Superior temporal gyrus (tissue), 1 donor: Measurements from ENCODE around the gene MIPOL1.

Source experiments
- DNase-seq: peaks from one replicate; pipeline ENCODE4 v3.0.0-alpha.2; 2016; ENCODE audit errors: extremely low spot score

The MIPOL1 gene

DNA sequence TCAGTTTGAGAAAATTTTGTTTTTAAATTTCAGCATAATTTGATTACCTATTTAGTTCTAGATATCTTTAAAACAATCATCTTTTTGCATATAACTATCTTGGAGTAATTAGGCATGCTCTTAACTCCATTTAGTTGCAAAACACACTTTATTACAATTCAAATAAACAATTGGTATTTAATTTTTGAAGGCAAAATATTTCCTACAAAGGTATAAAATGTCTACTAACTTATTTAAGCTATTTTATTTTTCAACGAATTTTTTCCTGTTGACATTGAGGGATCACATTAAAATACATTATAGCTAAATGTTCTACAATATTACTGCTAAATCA, 389.0 kb downstream of the MIPOL1 start:
- no peak for DNase-seq

DNA sequence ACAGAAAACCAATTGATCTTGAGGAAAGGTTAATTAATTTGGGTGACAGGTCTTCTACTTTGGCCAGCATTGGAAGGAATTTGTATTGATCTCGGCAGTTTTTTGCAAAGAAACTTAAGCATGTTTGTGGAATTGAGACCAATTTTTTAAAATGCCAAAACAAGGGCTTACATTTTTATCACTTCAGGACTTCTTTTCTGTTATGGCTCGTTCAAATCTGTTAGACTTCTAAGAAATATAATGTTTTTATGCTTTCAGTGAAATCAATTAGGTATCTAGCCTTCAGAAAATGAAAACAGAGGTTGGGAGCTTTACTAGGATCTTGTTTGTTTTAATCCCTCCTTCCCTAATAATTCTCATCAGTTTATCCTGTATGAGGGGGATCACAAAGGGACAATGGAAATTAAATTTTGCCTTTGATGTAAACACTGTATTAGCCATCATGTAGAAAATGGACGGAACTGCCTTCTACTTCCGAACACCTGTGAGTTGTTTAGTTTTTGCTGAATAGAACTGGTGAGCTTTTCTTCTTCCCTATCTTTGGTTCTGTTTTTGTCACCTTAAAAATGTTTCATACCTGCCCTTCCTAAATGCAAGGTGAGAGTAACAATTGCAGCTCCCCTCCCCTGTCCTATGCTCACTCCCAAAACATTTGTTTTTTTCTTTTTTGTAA, 389.5 kb downstream of the MIPOL1 start:
- DNase-seq: no peak

DNA sequence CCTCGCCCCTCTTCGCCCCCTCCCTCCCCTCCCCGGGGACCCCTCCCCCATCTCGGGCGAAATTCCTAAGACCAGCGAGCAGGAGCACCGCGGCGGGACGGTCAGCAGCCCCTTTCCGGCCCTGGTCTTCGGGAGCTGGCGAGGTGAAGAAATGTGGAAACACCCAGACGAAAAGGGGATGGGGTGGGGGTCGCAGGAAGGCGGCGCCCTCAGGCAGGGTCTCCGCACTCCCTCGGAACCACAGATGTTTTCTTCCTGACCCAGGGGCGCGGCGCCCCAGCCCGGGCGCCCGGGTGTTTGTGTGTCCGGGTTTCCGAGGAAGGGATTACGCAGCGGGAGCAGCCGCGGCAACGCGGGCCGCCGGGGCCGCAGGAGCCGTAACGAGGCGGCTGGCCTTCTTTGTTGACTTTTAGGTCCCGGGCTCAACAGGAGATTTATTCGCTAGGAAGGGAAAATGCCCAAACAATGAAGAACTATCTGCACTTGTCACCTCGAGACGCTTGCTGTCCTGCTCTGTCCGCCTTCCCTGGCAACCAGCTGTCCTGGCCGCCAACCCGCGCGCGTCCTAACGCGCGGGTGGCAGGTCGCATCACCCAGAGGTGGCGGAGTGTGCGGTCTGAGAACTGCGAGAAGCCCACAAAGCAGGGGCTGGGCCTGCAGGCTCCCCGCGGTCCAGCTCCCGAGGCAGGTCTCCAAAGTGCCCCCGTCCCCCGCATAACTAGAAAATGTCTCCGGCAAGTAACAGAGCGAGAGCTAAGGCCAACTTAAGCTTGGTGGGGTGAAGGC, 390.3 kb downstream of the MIPOL1 start:
- no peak for DNase-seq

DNA sequence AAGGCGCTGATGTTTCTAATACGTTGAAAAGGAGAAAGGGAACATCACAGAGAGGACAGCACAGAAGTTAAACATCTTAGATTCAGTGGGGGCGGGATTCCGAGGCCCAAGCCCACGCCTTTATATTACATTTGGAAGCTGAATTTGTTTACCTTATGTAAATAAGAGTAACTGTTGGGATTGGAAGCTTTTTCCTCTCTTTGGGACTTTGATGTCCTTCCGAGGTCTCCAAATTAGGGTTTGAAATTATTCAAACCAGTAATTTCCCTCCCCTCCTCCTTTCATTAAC, 390.9 kb downstream of the MIPOL1 start:
- DNase-seq: no peak

DNA sequence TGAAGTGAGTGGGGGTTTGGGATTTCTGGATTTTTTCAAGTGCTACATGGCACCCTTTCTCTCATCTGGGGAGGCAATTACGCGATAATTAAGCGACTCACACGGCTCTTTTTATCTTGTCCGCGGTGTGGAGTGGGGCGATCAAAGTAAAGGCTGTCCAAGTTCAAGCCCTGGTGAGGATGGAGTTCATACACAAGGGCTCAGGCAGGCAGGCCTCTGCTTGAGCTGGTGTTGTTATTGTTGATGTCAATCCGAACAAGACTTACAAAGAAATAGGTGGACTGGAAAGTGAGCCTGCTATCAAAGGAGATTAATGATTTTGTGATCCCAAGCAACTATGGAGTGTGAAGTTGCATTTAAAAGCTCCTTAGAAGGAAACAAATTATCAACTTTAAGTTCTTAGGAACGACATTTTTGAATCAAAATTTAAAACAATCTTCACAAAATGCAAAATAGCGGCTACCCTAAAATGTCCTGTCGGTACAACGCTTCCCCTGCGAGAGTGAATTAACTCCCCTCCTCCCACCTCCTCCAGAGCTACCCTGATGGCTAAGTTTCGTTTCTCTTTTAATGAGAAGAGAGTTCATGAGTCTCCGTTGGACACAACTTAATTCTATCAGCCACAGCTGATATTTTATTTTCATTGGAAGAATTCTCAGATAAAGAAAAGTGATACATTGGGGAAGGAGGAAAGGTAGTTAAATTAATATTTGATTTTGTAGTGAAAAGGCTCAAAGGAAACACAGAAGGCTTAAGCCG, 391.4 kb downstream of the MIPOL1 start:
- DNase-seq: no peak

DNA sequence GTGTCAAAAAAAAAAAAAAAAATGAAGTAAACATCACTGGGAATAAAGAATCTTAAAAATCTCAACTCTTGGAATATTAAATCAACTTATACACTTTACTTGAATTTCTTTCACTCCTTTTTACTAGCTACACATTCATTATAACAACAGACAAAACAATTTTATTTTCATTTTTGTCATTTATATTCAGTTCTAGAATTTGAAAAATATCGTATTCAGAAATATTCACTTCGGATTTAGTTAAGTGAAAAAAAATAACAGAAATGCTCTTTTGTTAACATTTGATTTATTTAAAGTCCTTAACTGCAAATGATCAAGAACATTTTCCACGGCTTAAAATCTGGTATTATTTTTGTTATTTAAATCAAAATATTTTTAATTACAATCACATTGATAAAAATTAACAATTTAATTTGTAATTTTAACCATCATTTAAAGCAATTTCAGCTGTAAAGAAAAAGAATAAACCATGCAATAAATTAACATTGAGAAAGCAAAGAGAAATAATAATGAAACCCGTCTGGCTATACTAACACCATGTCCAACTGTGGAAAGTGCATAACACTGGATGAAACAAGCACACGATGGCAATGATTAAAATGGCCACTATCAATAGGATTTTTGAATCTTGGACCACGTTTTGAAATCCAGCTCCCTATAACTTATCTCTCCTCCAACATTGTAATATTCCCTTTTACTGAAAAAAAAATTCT, 392.1 kb downstream of the MIPOL1 start:
- DNase-seq: no peak

DNA sequence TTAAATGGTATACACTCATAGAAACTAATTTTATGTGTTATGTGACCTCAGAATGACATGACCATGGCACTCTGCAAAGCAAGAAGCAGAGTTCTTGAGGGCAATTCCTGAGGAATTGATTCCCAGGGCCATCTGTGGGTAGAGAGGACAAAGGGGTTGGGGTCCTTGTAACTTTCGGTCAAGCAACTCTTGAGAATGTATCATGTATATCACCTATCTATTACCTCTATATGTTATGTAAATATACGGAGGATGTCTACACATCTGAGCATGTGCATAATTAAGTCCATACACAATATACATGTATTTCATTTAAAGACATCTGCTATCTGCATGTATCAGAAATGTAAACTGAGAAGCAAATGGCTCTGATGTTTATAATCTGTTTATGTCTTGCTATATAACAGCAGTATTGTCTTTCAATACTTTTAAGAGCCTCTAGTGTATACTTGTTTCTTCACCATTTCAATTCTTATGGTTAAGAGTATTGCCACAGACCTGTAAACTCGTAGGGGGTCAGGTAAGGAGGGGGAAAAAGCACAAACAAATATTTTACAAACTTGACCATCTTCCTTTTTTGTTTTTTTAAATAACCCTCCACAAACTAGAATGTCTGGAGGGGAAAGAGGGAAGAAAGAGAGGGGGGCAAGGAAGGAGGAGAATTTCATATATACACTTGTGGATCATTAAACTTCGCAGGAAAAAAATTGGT, 392.8 kb downstream of the MIPOL1 start:
- no peak for DNase-seq

DNA sequence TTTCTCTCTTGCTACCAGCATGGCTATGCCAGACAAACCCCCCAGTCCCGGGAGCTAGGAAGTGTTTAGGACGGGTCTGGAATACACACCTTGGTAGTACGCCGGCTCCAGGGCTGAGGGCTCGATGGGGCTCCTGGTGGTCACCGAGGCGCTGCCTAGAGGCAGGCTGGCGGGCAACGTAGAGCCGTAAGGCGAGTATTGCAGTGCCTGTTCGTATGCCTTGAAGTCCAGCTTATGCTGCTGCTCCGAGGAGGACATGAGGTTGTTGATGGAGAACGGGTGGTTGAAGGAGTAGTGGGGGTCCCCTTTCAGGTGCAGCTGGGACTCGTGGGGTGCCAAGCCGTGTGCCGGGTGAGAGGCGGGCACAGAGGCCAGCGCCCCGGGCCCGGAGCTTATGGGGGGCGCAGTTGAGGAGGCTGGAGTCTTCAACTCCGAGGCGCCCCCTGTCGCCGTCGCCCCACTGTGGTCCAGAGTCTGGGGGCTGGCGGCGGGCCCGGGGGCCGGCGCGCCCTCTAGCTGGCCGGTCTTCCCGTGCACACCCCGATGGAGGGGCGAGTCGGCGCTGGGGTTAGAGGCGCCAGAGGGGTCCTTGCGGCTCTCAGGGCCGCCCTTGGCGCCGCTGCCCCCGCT, 393.7 kb downstream of the MIPOL1 start:
- DNase-seq: no peak

DNA sequence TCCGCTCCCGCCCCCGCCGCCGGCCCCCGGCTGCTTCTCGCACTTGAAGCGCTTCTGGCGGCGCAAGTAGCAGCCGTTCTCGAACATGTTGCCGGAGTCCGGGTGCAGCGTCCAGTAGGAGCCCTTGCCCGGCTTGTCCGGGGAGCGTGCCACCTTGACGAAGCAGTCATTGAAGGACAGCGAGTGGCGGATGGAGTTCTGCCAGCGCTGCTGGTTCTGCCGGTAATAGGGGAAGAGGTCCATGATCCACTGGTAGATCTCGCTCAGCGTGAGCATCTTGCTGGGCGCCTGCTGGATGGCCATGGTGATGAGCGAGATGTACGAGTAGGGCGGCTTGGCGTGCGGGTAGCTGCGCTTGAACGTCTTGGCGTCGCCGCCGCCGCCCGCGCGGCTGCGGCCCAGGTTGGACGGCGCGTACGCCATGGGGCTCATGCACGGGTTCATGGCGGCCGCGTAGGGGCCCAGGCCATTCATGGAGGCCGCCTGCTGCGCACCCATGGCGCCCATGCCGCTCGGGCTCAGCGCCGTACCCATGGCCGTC, 394.3 kb downstream of the MIPOL1 start:
- DNase-seq: no peak

DNA sequence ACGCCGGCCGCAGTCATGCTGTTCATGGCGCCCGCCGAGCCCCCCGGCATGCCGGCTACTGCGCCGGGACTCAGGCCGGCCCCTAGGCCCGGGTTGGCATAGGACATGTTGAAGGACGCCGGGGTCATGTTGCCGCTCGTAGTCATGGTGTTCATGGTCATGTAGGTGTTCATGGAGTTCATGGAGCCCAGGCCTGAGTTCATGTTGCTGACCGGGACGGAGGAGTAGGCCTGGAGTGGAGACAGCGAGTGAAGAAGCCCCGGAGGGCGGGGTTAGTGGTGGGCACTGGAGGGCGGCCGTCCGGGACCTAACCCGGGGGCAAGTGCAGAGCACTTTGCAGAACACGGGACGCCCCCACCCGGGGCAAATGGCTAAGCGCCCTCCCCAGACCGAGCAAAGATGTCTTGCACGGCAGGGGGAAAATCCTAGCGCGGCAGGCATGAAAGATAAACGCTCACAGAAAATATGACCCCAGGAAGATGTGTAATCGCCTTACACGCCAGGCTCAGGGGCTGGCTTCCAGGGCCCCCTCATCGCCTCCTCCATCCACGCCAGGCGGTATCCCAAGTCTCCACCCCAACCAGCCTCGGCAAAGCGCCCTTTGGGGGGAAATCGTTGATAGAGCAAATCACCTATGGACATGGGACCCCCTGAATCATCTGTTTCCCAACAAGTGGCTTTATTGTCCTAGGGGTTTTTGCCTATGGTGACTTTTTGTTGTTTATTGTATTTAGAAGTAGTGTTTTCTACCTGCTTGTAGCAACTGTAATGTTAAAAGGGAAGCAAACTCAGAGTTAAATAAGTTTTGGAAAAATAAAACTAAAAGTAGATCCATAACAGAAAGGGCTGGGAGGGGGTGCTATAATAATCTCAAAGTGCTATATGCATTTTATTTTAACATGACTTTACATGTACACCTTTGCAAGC, 395.0 kb downstream of the MIPOL1 start:
- DNase-seq: no peak

DNA sequence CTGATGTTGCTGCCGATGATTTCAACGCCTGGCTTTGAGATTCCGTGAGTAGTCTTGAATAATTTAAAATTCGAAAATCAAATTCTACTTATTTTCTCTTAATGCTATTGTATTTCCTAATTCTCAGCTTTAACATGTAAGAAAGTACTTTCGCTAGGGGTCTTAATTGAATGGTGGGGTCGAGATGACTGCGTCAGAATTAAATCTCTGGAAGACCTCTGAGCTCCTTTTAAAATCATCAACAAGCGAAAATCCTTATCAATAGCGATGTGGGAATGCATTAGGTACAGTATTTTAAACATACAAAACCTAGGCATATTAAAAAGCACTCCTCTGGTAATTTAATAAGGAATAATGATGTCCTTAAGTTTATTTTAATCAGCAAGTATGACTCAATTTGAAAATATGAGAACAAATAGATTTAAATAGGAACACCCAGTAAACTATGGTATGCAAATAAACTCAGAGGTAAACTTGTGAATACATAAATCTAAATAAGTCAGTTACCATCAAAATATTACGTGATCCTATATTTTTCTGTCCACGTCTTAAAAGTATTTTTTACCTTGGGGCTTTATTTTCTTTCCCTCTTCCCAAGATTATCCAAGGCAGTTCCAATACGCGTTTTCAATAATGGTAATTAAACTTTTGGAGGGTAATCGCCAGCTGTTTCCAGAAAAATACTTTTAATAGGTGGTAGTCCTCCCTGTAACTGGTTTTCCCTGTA, 395.9 kb downstream of the MIPOL1 start:
- no peak for DNase-seq

DNA sequence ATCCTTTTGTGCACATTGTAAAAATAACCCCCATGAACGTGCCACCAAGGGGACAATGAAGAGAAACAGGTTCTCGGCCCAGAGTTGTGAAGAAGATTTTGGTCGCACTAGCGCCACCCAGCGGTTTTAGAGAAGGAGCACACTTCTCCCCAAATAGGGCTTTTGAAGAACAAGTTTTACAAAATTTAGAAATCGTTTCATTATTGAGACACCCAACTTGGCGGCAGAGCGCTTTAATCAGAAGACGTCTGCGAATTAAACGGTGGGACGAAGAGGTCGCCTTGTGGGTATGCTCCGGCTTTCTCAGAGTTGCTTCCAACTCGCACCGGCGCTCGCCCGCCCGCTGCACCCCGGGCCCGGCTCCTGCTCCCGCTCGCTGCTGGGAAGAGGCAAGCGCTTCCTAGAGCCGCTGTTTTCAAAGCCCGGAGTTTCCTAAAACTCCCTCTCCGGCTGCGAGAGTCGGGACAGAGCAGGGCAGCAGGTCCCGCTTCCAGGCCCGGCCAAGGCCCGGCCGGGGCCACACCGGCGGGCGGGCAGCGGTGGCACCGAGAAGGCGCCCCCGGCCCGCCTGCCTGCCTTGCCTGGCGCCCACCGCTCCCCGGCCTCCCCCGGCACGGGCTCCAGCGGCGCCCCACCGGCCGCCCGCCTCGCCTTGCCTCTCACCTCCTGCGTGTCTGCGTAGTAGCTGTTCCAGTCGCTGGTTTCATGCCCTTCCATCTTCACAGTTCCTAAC, 396.7 kb downstream of the MIPOL1 start:
- DNase-seq: peak; percentile 54

DNA sequence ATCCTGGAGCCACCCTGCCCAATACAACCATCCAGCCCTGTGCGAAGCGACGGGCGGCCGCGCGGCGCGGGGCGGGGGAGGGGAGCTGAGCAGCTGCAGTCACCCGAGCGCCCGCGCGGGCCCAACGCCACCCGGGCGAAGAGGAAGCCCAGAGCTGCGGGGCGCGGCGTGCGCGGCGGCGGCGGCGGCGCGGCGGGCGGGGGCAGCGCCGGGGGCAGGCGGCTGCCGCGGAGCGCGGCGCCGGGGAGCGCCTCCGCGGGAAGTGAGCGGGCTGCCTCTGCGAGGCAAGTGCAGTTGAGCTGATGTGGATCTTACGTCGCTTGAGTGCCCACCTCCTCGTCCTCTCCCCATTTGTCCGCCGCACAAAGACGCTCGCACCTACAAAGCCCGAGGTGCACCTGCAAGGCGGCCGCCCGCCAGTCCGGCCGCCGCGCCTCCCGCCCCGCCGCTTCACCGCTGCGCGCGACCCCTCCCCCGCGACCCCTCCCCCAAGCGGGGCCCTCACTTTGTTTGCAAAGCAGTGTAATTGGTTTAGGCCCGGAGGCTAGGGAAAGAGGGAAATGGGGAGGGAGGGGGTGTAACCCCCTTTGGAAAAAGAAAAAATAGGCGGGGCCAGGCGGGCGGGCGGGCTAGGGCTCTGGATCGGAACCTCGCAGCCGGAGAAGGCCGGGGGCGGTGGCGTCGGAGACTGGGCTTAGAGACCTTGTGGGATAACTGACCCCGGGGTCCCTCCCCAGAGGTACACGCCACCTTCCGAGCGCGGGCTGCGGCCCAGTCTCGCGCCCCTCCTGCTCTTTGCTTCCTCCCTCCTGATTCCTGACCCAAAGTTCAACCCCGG, 397.5 kb downstream of the MIPOL1 start, which contains the start of the genes FOXA1 and TTC6:
TSS of gene FOXA1 (minus strand) at position 279 of the 838 bp plus-strand sequence. CDS start at position 2, 277 bp downstream.
TSS of gene TTC6 (plus strand) at position 659 of the 838 bp plus-strand sequence. CDS start 26,436 bp downstream, outside the sequence.
- DNase-seq: no peak

DNA sequence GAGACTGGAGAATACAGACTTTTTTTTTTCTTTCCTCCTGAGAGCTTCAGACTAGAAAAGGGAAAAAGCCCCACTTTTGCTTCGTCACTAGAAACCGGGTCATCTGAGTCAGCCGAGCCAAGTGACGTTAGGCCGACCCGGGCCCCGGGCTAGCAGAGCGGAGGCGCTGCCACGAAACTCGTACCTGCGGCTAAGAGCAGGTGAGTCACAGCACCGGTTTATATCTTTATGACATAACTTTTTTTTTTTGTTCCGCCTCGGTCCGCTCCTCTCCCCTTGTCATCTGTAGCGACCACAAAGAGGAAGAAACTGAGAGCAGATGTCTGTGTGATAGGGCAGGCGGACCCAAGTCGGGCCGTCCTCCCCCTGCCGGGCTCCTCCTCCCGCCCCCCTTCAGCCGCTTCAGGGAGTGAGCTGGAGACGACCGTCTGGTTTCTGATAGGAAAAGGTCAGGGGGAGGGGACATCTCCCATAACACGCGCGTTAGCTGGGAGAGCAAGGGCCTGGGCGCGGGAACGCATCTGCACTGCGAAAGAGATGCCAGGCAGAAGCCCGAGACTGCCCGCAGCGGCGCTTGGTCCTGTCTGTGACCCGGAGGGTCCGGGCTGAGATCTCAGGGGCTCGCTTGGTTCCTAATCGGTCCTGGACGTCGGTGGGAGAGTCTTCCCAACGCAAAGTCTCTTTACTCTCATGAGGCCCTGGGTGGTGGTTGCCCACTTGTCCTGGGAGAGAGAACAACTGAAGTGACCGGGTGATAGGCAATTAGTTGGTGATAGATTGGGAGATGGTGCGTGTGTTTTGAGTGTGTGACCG, 398.3 kb downstream of the MIPOL1 start:
- no peak for DNase-seq

DNA sequence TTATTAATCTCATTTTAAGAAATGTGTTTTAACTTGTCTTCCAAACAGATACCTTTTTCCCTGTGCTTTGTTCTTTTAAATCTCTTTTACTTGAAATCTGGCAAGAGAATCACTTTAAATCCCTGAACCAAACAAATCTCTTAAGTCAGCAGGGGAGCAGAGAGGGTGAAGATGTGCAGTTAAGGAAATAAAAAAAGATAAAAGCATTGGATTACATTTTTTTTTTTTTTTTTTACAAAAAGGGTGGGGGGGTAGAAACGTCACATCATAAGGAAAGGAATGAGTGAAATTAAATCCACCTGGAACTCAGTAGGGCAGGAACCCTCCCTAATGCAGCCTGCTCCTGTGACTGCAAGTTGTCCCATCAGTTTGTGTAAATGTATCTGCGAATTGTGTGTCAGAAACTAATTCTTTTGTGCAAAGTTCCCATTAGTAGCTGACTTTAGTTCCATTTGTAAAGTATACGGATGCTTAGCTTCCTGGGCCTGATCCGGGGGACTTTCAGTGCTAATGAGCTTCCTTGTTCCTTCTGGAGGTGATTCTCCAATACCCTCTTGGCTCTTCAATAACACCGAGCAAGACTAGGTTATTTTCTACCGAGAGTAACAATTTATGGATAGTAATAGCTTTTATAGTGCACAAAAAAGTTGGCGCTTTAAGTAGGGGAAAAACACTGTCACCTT, 399.2 kb downstream of the MIPOL1 start:
- DNase-seq: no peak

DNA sequence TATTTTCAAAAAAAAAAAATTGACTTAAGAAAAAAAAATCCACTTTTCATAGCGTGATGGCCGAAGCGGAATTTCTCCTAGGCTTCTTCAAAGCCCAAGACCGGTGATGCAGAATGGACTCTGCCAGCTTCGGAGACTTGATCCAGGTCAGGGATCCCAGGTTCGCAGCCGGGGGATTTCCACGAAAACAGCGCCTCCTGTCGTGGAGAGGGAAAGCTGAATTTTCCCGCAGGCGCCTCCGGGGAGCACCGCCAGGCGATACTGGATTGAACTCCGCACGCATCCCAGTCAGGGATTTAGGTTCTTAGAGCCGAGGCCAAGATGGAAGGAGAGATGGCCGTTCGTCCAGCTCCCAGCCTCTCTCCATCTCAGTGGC, 399.8 kb downstream of the MIPOL1 start:
- DNase-seq: no peak
